NCI-H69 (cell line): Measurements from ENCODE around the gene CAMK2N2.

Experiments used
- DNase-seq: peaks from one replicate; lab custom pipeline; 2025; lab: John Stamatoyannopoulos, UW

CAMK2N2 gene

GRCh38 chr3:184222521-184222920, 38.8 kb downstream of the CAMK2N2 start:
- DNase-seq: no peak

GRCh38 chr3:184218814-184219213, 42.5 kb downstream of the CAMK2N2 start:
- DNase-seq: peak; percentile 45

- DNase-seq: no peak
Observed at GRCh38 chr3:184211718-184212117, 49.6 kb downstream of the CAMK2N2 start.

GRCh38 chr3:184211297-184211696, 50.1 kb downstream of the CAMK2N2 start:
- DNase-seq: no peak
